HepG2 (cell line): ENCODE measurements around the gene SDHAF1.

Experiments
- CHD4 ChIP-seq: fragments of 200-600 bp; sonication (generic); IDR thresholded peaks from 2 replicates; pipeline ENCODE4 v1.7.0; 2017; ENCODE audit warnings: mild to moderate bottlenecking, low read length, borderline replicate concordance
- MTF1 ChIP-seq: sonication (generic); formaldehyde crosslinking; IDR thresholded peaks from 2 replicates; pipeline ENCODE4 v1.5.0; 2020; ENCODE audit warnings: missing genetic modification reagents
- TARDBP ChIP-seq: sonication (generic); formaldehyde crosslinking; IDR thresholded peaks from 2 replicates; pipeline ENCODE4 v1.8.0; 2022; ENCODE audit warnings: mild to moderate bottlenecking, missing genetic modification reagents
- YY1 ChIP-seq: IDR thresholded peaks from 2 replicates; pipeline ENCODE4 v1.6.1; 2011; ENCODE audit warnings: low read length, low read depth, moderate library complexity, mild to moderate bottlenecking; ENCODE audit not compliant: insufficient read depth, insufficient replicate concordance
- ZNF274 ChIP-seq: sonication (generic); formaldehyde crosslinking; IDR thresholded peaks from 2 replicates; pipeline ENCODE4 v1.5.1; 2020; ENCODE audit warnings: mild to moderate bottlenecking, missing genetic modification reagents

DNA sequence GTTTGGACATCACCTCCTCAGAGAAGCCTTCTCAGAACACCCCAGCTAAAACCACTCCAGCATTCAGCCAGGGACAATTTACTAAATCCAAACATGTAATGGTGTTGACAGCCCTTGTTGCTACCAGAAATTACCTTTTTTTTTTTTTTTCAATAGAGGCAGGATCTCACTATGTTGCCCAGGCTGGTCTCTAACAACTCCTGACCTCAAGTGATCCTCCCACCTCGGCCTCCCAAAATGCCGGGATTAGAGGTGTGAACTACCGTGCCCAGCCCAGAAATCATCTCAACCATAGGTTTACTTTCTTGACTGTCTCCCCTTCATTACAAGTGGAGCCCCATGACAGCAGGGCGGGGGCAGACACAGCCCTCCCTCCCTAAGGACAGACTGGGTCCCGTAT, 28.4 kb downstream of the SDHAF1 start:
- no peak for TF ChIP-seq CHD4
- TF ChIP-seq ZNF274, result no peak
- TF ChIP-seq TARDBP (CRISPR knock-in tag), result no peak
- no peak for TF ChIP-seq YY1
- TF ChIP-seq MTF1, result no peak
